ENCODE measurements around the gene TSGA10. TPM values are rescaled to one million over a fixed set of nuclear protein-coding genes. Genes with fewer than 3 reads are reported as not detected.

Gene TSGA10
- total RNA-seq, 2 experiments from 2014 or later = 10.6 to 11.0 TPM

GRCh38 chr2:99035920-99036319, 118.8 kb downstream of the TSGA10 start:
- Histone ChIP-seq H3K9me3 (ENCODE audit: control insufficient read depth in 1 of 2, insufficient read depth in 1 of 2, low read length in 2 of 2) (no peaks in the 10 kb centered on the region), H3K27ac (ENCODE audit: low read depth in 1 of 2, low read length in 2 of 2) (no peak overlapping the region), H3K27me3 (ENCODE audit: control insufficient read depth in 1 of 2, insufficient read depth in 2 of 2, low read length in 2 of 2) (no peaks in the 10 kb centered on the region), H3K4me1 (ENCODE audit: insufficient read depth, low read length) (no peaks in the 10 kb centered on the region), H3K36me3 (ENCODE audit: insufficient read depth, low read length) (no peaks in the 10 kb centered on the region), H3K4me3 (ENCODE audit: low read length) (no peak overlapping the region)
- ChIA-PET CTCF (no interaction called here), POLR2A (no interaction called here)
- peaks cover 12% of the 10 kb centered on the region for H3K4me1 Mint-ChIP-seq (ENCODE audit: low read depth)
- no peaks in the 10 kb centered on the region for H3K36me3 Mint-ChIP-seq (ENCODE audit: low read depth)
- no peak overlapping the region for H3K4me3 Mint-ChIP-seq
- no peaks in the 10 kb centered on the region for H3K27me3 Mint-ChIP-seq
- intact Hi-C loops (cut with DNase I, micrococcal nuclease) = no loop called here
- TF ChIP-seq, protein P1, sequence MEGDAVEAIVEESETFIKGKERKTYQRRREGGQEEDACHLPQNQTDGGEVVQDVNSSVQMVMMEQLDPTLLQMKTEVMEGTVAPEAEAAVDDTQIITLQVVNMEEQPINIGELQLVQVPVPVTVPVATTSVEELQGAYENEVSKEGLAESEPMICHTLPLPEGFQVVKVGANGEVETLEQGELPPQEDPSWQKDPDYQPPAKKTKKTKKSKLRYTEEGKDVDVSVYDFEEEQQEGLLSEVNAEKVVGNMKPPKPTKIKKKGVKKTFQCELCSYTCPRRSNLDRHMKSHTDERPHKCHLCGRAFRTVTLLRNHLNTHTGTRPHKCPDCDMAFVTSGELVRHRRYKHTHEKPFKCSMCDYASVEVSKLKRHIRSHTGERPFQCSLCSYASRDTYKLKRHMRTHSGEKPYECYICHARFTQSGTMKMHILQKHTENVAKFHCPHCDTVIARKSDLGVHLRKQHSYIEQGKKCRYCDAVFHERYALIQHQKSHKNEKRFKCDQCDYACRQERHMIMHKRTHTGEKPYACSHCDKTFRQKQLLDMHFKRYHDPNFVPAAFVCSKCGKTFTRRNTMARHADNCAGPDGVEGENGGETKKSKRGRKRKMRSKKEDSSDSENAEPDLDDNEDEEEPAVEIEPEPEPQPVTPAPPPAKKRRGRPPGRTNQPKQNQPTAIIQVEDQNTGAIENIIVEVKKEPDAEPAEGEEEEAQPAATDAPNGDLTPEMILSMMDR (IDR thresholded peaks at IDR 0.05) = no peak
- ATAC-seq (ENCODE audit: poor library complexity) = no peak
- H3K9me3 Mint-ChIP-seq = peaks cover 5% of the 10 kb centered on the region
- DNase-seq = no peak
- H3K27ac Mint-ChIP-seq = no peak overlapping the region

GRCh38 chr2:99032786-99033185, 122.0 kb downstream of the TSGA10 start:
- DNase-seq = no peak
- Histone ChIP-seq H3K4me1 (ENCODE audit: insufficient read depth, low read length) (no peaks in the 10 kb centered on the region), H3K27ac (ENCODE audit: low read depth in 1 of 2, low read length in 2 of 2) (no peak overlapping the region), H3K4me3 (ENCODE audit: low read length) (no peak overlapping the region), H3K9me3 (ENCODE audit: control insufficient read depth in 1 of 2, insufficient read depth in 1 of 2, low read length in 2 of 2) (no peaks in the 10 kb centered on the region), H3K36me3 (ENCODE audit: insufficient read depth, low read length) (no peaks in the 10 kb centered on the region), H3K27me3 (ENCODE audit: control insufficient read depth in 1 of 2, insufficient read depth in 2 of 2, low read length in 2 of 2) (no peaks in the 10 kb centered on the region)
- CTCF ChIA-PET = no interaction called here
- intact Hi-C loops (cut with DNase I, micrococcal nuclease) = no loop called here
- H3K36me3 Mint-ChIP-seq (ENCODE audit: low read depth) = no peaks in the 10 kb centered on the region
- H3K27ac Mint-ChIP-seq = no peak overlapping the region
- POLR2A ChIA-PET = no interaction called here
- H3K4me3 Mint-ChIP-seq = no peak overlapping the region
- no peaks in the 10 kb centered on the region for H3K4me1 Mint-ChIP-seq (ENCODE audit: low read depth)
- H3K27me3 Mint-ChIP-seq = no peaks in the 10 kb centered on the region
- TF ChIP-seq, protein P1 (IDR thresholded peaks at IDR 0.05) = no peak
- no peak for ATAC-seq (ENCODE audit: poor library complexity)
- H3K9me3 Mint-ChIP-seq = no peaks in the 10 kb centered on the region

GRCh38 chr2:99032001-99032400, 122.7 kb downstream of the TSGA10 start:
- intact Hi-C loops (cut with DNase I, micrococcal nuclease) = no loop called here

More at GRCh38 chr2:99032001-99032400, 122.7 kb downstream of the TSGA10 start:
- DNase-seq (no peak), ATAC-seq (ENCODE audit: poor library complexity) (no peak)
- Histone ChIP-seq H3K36me3 (ENCODE audit: insufficient read depth, low read length) (no peaks in the 10 kb centered on the region), H3K27ac (ENCODE audit: low read depth in 1 of 2, low read length in 2 of 2) (no peak overlapping the region), H3K4me1 (ENCODE audit: insufficient read depth, low read length) (no peaks in the 10 kb centered on the region), H3K27me3 (ENCODE audit: control insufficient read depth in 1 of 2, insufficient read depth in 2 of 2, low read length in 2 of 2) (no peaks in the 10 kb centered on the region), H3K9me3 (ENCODE audit: control insufficient read depth in 1 of 2, insufficient read depth in 1 of 2, low read length in 2 of 2) (no peaks in the 10 kb centered on the region), H3K4me3 (ENCODE audit: low read length) (no peak overlapping the region)
- no peaks in the 10 kb centered on the region for H3K27me3 Mint-ChIP-seq
- H3K9me3 Mint-ChIP-seq = no peaks in the 10 kb centered on the region
- POLR2A ChIA-PET = no interaction called here
- no peaks in the 10 kb centered on the region for H3K4me1 Mint-ChIP-seq (ENCODE audit: low read depth)
- no peak overlapping the region for H3K4me3 Mint-ChIP-seq
- TF ChIP-seq, protein P1 (IDR thresholded peaks at IDR 0.05) = no peak
- no peaks in the 10 kb centered on the region for H3K36me3 Mint-ChIP-seq (ENCODE audit: low read depth)
- no peak overlapping the region for H3K27ac Mint-ChIP-seq
- CTCF ChIA-PET = no interaction called here
